Hippocampal formation (tissue), 2 donors: Measurements from ENCODE around the gene PRRC2A.

Experiments used
- DNase-seq, 2 donors: peaks; one replicate each; lab custom pipeline; 2025; lab: John Stamatoyannopoulos, UW

Gene PRRC2A

DNA sequence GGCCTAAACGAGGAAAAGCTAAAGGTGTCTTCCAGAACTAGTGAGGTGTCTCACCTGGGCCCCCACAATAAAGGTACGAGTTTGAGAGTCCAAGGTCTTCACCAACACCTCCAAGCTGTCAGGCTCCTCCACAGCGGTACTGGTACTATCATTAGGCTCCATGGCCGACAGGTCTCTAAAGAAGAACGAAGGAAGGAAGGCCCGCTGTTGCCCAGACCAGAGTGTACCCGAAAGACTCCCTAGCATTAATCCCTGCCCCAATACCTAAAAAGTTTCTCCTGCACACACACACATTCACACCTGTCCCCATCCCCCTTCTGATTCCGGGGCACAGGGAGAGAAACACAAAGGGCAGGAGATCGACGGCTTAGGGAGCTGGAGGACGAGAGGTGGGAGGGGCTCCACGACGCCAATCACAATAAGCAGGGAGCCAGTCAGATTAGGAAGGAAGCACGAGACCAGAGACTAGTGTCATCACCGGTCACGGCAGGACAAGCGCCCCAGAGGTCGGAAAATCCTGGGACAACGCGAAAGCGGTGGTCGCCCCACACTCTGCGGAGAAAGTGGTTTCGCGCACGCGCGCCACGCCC is 31.2 kb downstream of the PRRC2A start:
- peak in 1 of 2 donors; percentile 31 for DNase-seq

GRCh38 chr6:31652925-31653724 is 32.6 kb downstream of the PRRC2A start:
- peak; percentile 92 to 98 for DNase-seq

DNA sequence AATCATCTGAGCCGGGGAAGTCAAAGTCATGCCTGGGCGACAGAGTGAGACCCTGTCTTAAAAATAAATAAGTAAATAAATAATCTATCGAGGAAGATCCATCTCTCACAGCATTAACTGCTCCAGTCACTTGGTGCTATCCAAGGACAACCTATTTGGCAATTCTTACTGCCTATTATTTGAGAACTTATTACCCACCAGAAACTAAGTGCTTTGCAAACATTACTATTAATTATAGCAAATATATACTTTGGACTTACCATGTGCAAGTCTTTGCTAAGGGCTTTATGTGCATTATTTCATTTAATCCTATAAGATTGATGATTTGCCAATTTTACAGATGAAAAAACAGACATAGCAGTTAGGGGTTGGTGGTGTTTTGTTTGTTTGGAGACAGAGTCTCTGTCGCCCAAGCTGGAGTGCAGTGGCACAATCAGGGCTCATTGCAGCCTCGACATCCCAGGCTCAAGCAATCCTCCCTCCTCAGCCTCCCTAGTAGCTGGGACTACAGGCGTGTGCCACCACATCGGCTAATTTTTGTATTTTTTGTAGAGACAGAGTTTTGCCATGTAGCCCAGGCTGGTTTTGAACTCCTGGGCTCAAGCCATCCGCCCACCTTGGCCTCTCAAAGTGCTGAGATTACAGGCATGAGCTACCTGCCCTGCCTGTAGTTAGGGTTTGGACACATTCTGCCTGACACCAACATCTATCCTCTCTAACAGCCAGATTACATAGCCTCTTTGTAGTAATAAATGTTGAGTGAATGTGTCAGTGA is 34.2 kb downstream of the PRRC2A start:
- no peak for DNase-seq

DNA sequence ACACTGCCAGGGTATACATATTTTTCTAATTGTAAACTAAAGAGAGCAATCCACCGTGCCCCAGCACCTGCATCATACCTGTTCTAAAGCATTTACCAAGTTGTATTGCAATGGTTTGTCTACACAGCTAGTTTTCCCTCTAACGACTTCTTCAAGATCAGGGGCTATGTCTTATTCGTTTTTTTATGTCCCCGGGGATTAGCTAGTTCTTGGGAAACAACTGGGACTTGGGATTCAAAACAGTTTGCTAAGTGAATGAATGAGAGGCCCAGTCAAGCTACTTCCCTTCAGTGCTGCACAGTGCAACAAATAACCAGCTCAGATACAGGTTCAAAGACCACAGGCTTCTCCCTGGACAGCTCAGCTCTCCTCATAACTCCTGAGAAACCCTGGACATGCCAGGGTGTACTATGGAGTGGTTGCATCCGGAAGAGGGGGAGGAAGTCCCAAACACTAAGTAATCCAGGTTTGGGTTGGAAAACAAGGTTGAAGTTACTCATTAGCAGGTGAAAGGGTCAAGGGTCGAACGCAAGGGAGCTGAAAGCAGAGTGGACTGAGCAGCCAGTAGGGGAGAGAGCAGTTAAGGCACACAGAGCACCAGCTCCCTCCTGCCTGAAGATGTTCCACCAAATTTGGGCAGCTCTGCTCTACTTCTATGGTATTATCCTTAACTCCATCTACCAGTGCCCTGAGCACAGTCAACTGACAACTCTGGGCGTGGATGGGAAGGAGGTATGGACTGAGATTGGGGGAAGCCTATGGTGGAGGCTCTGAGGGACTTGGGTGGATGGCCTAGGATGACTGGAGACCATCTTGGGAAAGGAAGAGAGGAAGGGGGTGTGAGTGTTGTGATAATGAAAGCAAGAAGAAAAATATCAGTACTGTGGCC is 35.1 kb downstream of the PRRC2A start, which contains the start of gene APOM:
Gene APOM, plus strand, starts transcription at position 546 of the 889 bp plus-strand sequence. Its CDS starts 73 bp downstream, at position 619.
- no peak for DNase-seq

- no peak for DNase-seq
Observed at GRCh38 chr6:31657406-31658157, 37.1 kb downstream of the PRRC2A start.

DNA sequence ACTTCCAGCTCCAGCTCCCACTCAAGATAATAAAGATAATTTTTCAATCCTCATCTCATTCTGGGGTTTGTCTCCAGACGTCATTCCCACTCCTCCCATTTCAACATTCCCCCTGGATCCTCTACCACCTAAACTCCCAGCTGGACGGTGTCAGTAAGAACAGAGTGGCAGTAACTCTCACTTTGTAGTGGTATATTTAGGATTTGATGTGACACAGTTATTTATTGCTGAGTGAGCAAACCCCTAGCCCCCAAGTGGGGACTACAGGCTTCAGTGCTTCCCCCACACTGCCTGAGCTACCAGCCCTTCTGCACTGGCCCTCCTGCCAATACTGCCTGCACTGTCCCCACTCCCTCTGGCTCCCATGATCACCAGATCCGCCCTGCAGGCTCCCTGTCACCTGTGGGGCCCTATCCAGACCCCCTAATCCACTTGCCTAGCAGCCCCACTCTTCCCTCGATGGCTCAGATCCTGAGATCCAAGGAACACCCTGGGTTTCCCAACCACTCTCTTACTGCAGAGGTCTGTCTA is 37.7 kb downstream of the PRRC2A start:
- no peak for DNase-seq

- no peak for DNase-seq
Observed at GRCh38 chr6:31658983-31659648, 38.6 kb downstream of the PRRC2A start.

DNA sequence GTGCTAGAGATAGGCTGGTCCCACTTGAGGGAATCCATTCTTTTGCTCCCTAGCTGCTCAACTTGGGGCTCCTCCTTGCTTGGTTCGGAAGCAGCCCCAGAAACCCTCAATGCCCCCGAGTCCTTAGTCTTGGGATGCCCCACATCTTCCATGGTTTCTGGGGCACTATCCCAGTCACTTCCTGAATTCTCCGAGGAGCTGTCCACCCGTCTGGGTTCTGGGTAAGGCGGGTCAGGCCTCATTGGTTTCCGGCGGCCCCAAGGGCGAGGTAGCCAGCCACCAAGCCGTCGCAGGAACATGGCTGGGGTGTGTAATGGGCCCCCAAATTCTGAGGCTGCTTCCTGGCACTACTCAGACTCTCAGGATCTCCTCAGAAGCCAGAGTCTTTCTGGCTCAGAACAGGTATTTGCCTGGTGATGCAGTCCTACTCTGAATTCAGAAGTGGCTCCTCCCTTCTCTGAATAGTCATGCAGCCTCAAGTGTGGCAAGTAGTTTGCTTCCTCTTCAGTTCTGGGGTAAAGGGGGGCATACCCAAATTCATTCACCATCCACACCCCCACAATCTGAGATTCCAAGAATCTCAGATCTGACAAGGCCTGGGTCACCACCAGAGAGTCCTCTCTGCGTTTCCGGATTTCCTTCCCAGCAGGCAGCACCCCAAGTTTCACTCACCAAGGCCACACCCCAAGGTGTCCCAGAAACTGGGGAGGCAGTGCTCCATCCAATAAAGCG is 39.3 kb downstream of the PRRC2A start:
- no peak for DNase-seq

GRCh38 chr6:31660381-31661261 is 40.1 kb downstream of the PRRC2A start, which contains the start of gene C6orf47:
Gene C6orf47, minus strand, starts transcription at chr6:31660778. Its CDS starts 831 bp downstream, at chr6:31659947.
- DNase-seq: peak; percentile 64 to 73

DNA sequence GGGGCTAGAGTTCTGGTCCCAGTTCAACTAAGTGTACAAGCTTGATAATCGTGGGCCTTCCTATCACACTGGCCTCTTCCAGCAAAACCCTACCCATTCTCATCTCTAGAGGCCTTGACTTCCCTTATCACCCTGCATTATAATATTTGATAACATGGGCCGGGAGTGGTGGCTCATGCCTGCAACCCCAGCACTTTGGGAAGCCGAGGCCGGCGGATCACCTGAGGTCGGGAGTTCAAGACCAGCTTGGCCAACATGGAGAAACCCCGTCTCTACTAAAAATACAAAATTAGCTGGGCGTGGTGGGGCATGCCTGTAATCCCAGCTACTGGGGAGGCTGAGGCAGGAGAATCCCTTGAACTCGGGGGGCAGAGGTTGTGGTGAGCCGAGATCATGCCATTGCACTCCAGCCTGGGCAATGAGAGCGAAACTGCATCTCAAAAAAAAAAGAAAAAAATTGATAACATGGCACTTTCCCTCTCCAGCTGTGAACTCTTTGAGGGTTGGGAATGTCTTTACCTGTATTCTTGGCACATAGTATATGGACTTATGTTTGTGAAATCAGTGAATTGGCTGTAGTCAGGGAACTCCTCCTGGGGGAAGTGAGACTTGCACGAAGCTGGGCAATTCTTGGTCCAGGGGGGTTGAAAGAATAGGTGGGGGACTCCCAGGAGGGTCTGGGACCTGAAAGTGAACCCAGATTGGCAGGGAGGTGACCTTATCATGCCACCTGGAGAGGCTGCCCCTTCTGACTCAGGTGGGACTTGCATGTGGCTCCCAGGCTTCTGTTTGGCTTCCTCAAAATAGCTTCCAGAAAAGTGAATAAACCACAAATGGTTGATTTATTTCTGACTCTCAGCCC is 41.0 kb downstream of the PRRC2A start:
- no peak for DNase-seq

DNA sequence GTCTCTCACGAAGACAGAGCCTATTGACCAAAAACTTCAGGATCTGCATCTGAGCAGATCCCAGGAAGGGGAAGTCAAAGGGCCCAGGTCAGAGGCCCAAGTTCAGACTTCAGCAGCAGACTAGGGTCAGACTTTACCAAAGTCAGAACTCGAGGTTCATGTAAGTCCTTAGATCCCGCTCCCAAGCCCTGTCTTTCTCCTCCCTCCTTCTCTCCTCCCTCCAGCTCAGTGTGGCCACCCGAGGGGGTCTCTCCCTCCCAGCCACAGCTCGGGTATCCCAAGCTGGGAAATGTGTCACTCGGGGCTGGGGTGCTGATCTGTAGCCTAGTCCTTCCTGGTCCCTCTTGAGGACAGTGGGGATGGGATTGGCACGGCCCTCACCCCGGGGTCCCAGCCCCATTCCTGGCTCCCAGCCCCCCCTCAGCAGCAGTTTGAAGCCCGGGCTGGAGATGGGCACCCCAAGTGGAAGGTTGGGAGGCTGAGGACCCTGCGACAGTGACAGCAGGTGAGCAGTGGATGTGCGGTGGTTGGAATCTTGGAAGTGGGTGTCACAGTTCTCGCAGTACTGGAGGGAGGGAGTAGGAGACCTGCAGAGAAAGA is 41.7 kb downstream of the PRRC2A start:
- DNase-seq: no peak

DNA sequence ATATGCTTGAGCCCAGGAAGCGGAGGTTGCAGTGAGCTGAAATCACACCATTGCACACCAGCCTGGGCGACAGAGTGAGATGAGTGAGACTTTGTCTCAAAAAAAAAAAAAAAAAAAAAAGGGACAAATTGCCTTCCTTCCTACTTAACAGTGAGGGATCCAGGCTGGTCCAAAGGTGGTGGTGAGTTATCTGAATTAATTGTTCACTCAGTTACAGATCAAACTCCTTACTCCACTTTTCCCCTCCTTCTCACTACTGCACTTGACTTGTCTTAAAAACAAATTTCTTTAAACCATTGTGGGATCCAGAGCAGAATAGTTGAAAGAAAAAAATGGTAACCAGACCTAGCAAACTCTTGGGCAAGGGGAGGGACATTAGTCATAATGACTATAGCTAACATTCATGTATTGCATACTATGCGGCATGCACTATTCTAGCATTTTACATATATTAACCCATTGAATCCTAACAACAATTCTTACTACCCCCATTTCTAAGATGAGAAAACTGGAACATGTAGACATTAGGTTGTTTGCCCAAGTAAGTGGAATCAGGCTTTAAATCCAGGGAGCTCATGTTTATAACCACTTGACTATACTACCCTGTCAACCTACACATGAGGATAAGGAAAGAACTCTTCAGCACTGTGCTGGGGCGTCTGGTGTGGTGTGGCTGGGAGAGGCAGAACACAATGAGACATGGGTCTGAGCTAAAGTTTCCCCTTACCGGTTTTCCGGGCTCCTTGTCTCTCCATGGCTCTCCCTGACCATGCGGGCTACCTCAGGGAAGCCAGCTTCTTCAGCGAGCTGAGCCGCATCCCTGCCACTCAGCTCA is 42.8 kb downstream of the PRRC2A start:
- no peak for DNase-seq

DNA sequence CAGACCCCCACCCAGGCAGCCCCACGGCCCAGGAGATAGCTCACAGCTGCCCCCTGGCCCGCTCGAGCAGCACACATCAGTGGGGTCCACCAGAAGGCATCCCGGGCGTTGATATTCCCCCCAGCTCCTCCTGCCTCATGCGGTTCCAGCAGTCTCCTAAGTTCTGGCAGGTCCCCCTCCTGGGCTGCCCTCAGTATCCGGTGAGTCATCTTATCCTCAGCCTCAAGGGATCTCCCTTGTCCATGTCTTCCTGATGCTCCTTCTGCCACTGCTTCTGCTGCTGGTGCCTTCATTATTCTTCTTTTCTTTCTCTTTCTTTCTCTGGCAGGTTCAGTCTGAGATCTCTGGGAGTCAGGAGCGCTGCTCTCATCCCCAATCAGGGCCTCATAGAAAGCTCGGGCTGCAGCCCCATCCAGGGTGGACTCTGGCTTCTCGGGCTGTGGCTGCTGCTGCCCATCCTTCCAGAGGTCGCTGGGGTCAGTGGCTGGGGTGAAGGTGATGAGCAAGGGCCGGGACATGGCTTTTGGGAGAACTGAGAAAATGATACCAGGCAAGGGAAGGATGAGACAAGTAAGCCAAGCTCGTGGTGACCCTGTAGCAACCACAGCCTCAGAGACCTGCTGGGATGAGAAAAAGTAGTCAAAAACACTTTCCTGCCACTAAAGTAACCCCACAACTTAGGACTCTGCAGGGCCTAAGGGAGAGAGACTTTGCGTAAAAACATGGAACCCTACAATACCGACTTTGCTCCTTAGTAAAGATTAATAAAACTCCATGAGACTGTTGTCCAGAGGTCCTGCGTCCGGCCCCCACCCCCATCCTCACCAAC is 43.7 kb downstream of the PRRC2A start:
- no peak for DNase-seq

DNA sequence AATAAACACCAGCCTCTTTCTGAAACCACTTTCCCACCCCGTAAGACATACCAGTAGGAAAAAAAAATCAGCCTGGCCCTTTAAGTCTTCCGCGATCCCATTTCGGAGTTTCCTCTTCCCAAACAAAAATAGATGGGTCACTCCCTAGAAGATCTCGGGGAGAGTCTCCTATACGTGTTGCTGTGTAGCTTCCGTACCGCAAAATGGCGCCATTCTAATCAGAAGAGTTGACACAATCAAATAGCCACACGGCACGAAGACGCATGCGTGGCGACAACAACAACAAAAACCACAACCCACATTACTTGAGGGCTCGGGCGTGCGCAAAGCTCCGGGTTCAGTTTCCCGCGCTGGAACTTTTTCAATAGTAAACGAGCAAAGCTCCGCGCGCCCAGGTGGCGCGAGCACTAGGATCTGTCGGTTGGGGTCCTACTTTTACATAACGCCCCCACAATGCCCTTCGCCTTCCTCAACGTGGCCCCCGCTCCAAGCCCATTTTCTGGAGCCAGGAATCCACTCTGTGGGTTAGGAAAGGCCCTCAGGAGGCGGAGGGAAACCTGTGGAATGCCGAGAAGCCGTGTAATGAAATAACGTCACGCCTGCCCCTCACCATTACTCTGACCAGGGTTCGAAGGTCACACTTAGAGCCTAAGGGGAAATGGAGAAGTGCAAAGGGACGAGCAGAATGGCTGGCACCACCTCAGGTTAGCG is 44.4 kb downstream of the PRRC2A start, which contains the start of gene GPANK1:
Gene GPANK1, minus strand, starts transcription at position 208 of the 711 bp plus-strand sequence. CDS start 519 bp downstream, outside the sequence.
- DNase-seq: peak; percentile 83 to 93
